HG03097 (cell line): Measurements from ENCODE around the gene NOM1.

ENCODE experiments used
- ATAC-seq: cut with Tn5 transposase; IDR thresholded peaks from one replicate; pipeline ENCODE4 v1.9.1; 2021; ENCODE audit not compliant: unreplicated experiment, low FRiP score

NOM1 gene

GRCh38 chr7:156979711-156980110 is 30.2 kb downstream of the NOM1 start:
- ATAC-seq = no peak

GRCh38 chr7:156984174-156984891 is 34.8 kb downstream of the NOM1 start:
- no peak for ATAC-seq

GRCh38 chr7:156985101-156985992 is 35.8 kb downstream of the NOM1 start:
- no peak for ATAC-seq

- ATAC-seq = no peak
These were observed 36.9 kb downstream of the NOM1 start for GRCh38 chr7:156986378-156986777.

- ATAC-seq = no peak
These were observed 39.1 kb downstream of the NOM1 start for GRCh38 chr7:156988343-156989185.

GRCh38 chr7:156989766-156990535 is 40.4 kb downstream of the NOM1 start:
- no peak for ATAC-seq

- no peak for ATAC-seq
These were observed 43.8 kb downstream of the NOM1 start for GRCh38 chr7:156993021-156993924.

GRCh38 chr7:156993925-156994235 is 44.4 kb downstream of the NOM1 start:
- ATAC-seq = no peak

GRCh38 chr7:156994417-156994816 is 44.9 kb downstream of the NOM1 start:
- ATAC-seq = no peak

- ATAC-seq = no peak
These were observed 49.8 kb downstream of the NOM1 start for GRCh38 chr7:156998988-156999957.

GRCh38 chr7:156999958-157000726 is 50.6 kb downstream of the NOM1 start:
- ATAC-seq = no peak

- ATAC-seq = no peak
These were observed 51.5 kb downstream of the NOM1 start for GRCh38 chr7:157000741-157001653.

- ATAC-seq = no peak
These were observed 52.7 kb downstream of the NOM1 start for GRCh38 chr7:157001920-157002818.

GRCh38 chr7:157002819-157003421 is 53.4 kb downstream of the NOM1 start:
- ATAC-seq = no peak

- ATAC-seq = no peak
These were observed 53.9 kb downstream of the NOM1 start for GRCh38 chr7:157003445-157003755.
